ENCODE data around the gene BTBD1. TPM values are rescaled to one million over a fixed set of nuclear protein-coding genes. Genes with fewer than 3 reads are reported as not detected.
A peak's percentile ranks its signal among the peaks of the same experiment; 100 is the strongest.

BTBD1 gene
- total RNA-seq, 1 donor from 2014 or later, result 48.5 TPM

DNA sequence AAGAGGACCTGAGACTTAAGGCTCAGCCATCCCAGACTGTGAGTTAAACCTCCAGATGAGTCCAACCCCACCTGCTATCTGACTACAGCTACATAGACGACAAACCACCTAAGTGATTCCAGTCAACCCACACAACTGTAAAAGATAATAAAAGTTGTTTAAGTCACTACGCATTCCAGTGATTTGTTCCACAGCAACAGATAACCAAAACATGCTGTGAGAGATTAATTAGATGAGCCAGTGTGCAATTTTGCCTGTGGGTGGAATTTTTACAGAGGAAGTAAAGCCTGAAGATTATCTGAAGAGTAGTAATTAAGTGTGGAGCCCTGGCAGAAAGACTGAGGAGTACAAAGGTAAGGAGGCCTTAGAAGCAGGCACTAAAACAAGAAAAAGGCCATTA, 5.4 kb downstream of the BTBD1 start:
- Histone ChIP-seq H3K9ac (no peak overlapping the region), H3F3A (ENCODE audit: low read depth) (peaks cover 5% of the 10 kb centered on the region), H3K4me3 (no peak overlapping the region), H3K27ac (no peak overlapping the region), H3K9me3 (ENCODE audit: low read depth) (no peaks in the 10 kb centered on the region), H3K27me3 (no peaks in the 10 kb centered on the region), H3K36me3 (no peaks in the 10 kb centered on the region), H3K79me2 (ENCODE audit: low read depth) (peaks cover 99% of the 10 kb centered on the region), H2AFZ (replicated peaks) (no peak overlapping the region), H4K20me1 (ENCODE audit: low read depth) (peaks cover 74% of the 10 kb centered on the region), H3K4me1 (peaks cover 27% of the 10 kb centered on the region), H3K4me2 (no peak overlapping the region)
- no peak for TF ChIP-seq CTCF (IDR thresholded peaks at IDR 0.05)
- no peak for TF ChIP-seq EZH2phosphoT487 (IDR thresholded peaks at IDR 0.05)
- TF ChIP-seq EZH2 (IDR thresholded peaks at IDR 0.05), result no peak
- no peak overlapping the region for H3K27ac Mint-ChIP-seq
- H3K4me1 Mint-ChIP-seq, result peaks cover 22% of the 10 kb centered on the region
- DNase-seq (ENCODE audit: low spot score), result peak; percentile 5
- no peaks in the 10 kb centered on the region for H3K9me3 Mint-ChIP-seq
- H3K4me3 Mint-ChIP-seq, result no peak overlapping the region
- no peaks in the 10 kb centered on the region for H3K27me3 Mint-ChIP-seq (ENCODE audit: insufficient read depth, low read depth)
- peaks cover 15% of the 10 kb centered on the region for H3K36me3 Mint-ChIP-seq

GRCh38 chr15:83057696-83058376, 9.2 kb downstream of the BTBD1 start:
- peaks cover 38% of the 10 kb centered on the region for H4K20me1 ChIP-seq (ENCODE audit: low read depth)
- H3K27me3 ChIP-seq, result no peaks in the 10 kb centered on the region
- TF ChIP-seq EZH2 (IDR thresholded peaks at IDR 0.05) (no peak), EZH2phosphoT487 (IDR thresholded peaks at IDR 0.05) (no peak), CTCF (IDR thresholded peaks at IDR 0.05) (no peak)
- peaks cover 4% of the 10 kb centered on the region for H3K4me1 ChIP-seq
- H3K9ac ChIP-seq, result no peak overlapping the region
- DNase-seq (ENCODE audit: low spot score), result no peak
- H3K9me3 Mint-ChIP-seq, result no peaks in the 10 kb centered on the region
- H3K36me3 Mint-ChIP-seq, result peaks cover 24% of the 10 kb centered on the region
- H3K4me3 ChIP-seq, result no peak overlapping the region
- H2AFZ ChIP-seq (replicated peaks), result no peak overlapping the region
- H3K36me3 ChIP-seq, result no peaks in the 10 kb centered on the region
- H3K9me3 ChIP-seq (ENCODE audit: low read depth), result no peaks in the 10 kb centered on the region
- H3K4me1 Mint-ChIP-seq, result peaks cover 4% of the 10 kb centered on the region
- H3K4me3 Mint-ChIP-seq, result no peak overlapping the region
- no peaks in the 10 kb centered on the region for H3K27me3 Mint-ChIP-seq (ENCODE audit: insufficient read depth, low read depth)
- H3F3A ChIP-seq (ENCODE audit: low read depth), result no peaks in the 10 kb centered on the region
- no peak overlapping the region for H3K4me2 ChIP-seq
- no peak overlapping the region for H3K27ac Mint-ChIP-seq
- H3K79me2 ChIP-seq (ENCODE audit: low read depth), result peaks cover 67% of the 10 kb centered on the region
- H3K27ac ChIP-seq, result no peak overlapping the region

DNA sequence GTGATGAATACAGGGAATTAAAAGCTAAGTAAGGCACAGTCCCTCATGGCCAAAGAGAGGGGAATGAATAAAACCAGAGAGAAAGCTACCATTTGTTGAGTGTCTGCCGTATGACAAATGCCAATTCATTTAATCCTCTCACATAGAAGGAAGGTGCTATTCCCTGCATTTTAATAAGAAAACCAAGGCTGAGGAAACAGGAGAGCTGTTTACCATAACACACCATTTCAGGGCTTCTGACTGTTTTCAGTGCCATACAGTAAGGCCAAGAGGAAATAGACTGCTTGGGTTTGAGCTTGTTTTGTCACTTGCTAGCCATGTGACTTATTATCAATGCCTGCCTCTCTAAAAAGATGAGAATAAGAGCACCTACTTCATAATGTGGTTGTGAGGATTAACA, 10.1 kb downstream of the BTBD1 start:
- H3K27me3 Mint-ChIP-seq (ENCODE audit: insufficient read depth, low read depth), result no peaks in the 10 kb centered on the region
- H3K4me3 Mint-ChIP-seq, result no peak overlapping the region

More for the DNA sequence above, 10.1 kb downstream of the BTBD1 start:
- Histone ChIP-seq H3K9ac (no peak overlapping the region), H3K27ac (no peak overlapping the region), H3K4me2 (no peak overlapping the region), H3K36me3 (no peaks in the 10 kb centered on the region), H3F3A (ENCODE audit: low read depth) (no peaks in the 10 kb centered on the region), H3K27me3 (no peaks in the 10 kb centered on the region), H3K4me1 (peaks cover under 1% of the 10 kb centered on the region), H2AFZ (replicated peaks) (no peak overlapping the region), H3K4me3 (no peak overlapping the region), H3K9me3 (ENCODE audit: low read depth) (no peaks in the 10 kb centered on the region), H4K20me1 (ENCODE audit: low read depth) (peaks cover 29% of the 10 kb centered on the region), H3K79me2 (ENCODE audit: low read depth) (peaks cover 59% of the 10 kb centered on the region)
- TF ChIP-seq EZH2phosphoT487 (IDR thresholded peaks at IDR 0.05) (no peak), EZH2 (IDR thresholded peaks at IDR 0.05) (no peak), CTCF (IDR thresholded peaks at IDR 0.05) (no peak)
- no peak overlapping the region for H3K27ac Mint-ChIP-seq
- peaks cover 4% of the 10 kb centered on the region for H3K4me1 Mint-ChIP-seq
- no peaks in the 10 kb centered on the region for H3K9me3 Mint-ChIP-seq
- no peak for DNase-seq (ENCODE audit: low spot score)
- peaks cover 25% of the 10 kb centered on the region for H3K36me3 Mint-ChIP-seq
